ENCODE data around the gene AIFM3. TPM values are rescaled to one million over a fixed set of nuclear protein-coding genes. Genes with fewer than 3 reads are reported as not detected.
A peak's percentile ranks its signal among the peaks of the same experiment; 100 is the strongest.

The AIFM3 gene
- total RNA-seq, 1 donor from 2014 or later = 8.3 TPM

GRCh38 chr22:20975541-20976290 is 8.7 kb downstream of the AIFM3 start:
- DNase-seq (ENCODE audit: low spot score) = no peak

DNA sequence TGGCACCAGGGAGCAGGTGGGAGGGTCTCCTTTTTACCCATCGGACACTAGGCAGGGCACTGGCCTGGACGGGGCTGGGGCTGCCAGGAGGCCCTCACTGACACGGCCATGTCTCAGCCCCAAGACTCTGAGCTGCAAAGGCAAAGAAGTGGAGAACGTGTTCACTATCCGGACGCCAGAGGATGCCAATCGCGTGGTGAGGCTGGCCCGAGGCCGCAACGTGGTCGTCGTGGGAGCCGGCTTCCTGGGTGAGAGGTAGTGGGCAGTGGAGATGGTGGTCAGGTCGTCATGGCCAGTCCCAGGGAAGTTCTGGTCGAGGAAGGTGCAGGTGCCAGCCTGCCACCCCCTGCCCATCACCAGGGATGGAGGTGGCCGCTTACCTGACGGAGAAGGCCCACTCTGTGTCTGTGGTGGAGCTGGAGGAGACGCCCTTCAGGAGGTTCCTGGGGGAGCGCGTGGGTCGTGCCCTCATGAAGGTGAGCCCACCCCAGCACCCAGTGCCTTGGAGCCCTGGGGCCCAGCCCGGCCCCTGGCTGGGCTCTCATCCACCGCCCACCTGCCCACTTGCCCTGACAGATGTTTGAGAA is 9.3 kb downstream of the AIFM3 start:
- no peak for DNase-seq (ENCODE audit: low spot score)

- no peak for DNase-seq (ENCODE audit: low spot score)
These were observed 10.0 kb downstream of the AIFM3 start for GRCh38 chr22:20977019-20977418.

DNA sequence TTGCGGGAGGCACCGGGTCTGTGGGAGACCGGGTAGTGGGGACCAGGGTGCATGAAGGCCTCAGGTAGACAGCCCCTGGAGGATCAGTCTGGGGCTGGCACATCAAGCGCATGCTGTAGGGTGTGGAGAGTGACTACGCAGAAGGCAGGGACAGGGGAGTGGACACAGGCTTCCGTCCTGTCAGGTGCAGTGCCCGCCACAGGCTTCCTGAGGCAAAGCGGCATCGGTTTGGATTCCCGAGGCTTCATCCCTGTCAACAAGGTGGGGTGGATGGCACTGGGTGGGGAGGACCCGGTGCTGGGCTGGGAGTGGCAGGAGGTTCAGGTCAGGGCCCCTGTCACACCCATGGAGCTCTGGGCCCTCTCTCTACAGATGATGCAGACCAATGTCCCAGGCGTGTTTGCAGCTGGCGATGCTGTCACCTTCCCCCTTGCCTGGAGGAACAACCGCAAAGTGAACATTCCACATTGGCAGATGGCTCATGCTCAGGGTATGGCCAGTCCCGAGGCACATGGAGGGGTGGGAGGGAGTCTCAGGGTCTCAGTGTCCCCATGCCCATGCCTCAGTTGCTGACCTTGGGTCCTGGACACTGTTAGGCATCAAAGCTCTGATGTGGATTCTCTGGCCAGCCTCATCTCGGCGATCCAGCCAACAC is 10.6 kb downstream of the AIFM3 start:
- DNase-seq (ENCODE audit: low spot score) = no peak

- DNase-seq (ENCODE audit: low spot score) = no peak
These were observed 11.4 kb downstream of the AIFM3 start for GRCh38 chr22:20978419-20978818.

- DNase-seq (ENCODE audit: low spot score) = peak; percentile 85
These were observed 12.3 kb downstream of the AIFM3 start for GRCh38 chr22:20979243-20979809.

DNA sequence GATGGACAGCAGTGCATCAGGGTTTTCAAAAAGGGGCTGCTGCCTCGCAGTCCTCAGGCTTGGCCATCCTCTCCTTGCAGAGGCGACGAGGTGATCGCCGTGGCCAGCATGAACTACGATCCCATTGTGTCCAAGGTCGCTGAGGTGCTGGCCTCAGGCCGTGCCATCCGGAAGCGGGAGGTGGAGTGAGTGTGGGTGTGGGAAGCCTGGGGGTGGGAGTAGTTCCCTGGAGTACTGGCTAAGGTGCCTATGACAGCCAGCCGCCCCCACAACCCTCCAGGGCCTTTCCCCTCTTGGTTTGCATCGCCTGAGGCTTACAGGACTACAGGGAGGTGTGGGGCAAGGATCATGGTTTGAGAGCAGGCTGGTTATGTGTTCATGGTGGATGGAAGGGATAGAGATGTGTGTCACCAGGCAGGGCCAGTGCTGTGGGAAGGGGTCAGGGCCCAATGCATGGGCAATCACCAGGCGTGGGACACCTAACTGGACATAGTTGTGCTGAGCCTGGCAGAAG is 12.9 kb downstream of the AIFM3 start:
- DNase-seq (ENCODE audit: low spot score) = no peak

DNA sequence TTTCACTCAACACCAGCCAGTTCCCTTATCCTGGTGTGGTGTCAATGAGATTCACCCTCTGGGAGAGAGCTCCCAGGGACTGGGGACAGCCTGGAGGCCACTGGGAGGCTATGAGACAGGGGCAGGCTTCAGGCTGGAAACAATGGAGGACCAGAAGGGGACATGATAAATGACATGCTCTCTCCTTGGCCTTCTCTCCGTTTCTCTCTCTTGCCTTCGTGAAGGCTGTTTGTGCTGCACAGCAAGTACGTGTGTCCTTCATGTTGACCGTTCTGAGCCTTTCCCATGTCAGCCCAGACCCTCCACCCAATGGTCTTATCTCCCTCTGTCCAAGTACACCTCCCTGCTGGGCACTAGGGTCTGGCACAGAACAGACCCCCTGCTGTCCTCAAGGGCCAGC is 13.5 kb downstream of the AIFM3 start:
- DNase-seq (ENCODE audit: low spot score) = no peak

- DNase-seq (ENCODE audit: low spot score) = no peak
These were observed 14.1 kb downstream of the AIFM3 start for GRCh38 chr22:20980938-20981722.

GRCh38 chr22:20981787-20982562 is 14.9 kb downstream of the AIFM3 start, which contains the start of gene LZTR1:
LZTR1 (plus strand) TSS chr22:20982297; CDS start chr22:20982372, 75 bp downstream.
- peak; percentile 82 for DNase-seq (ENCODE audit: low spot score)

DNA sequence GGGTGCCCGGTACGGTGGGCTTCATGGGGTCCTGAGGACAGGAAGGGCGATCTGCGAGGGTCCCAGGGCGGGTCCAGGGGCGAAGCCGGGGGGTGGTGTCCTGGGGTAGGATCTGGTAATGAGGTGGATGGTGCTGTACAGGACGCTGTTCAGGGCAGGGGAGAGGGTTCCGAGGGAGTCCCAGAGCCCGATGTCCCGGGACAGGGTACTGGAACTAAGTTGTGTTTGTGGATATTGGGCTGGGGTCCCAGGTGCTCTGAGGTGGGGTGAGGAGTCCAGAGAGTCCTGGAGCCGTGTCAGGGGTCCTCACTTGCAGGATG is 15.5 kb downstream of the AIFM3 start:
- DNase-seq (ENCODE audit: low spot score) = no peak

- DNase-seq (ENCODE audit: low spot score) = no peak
These were observed 16.2 kb downstream of the AIFM3 start for GRCh38 chr22:20983081-20983771.

DNA sequence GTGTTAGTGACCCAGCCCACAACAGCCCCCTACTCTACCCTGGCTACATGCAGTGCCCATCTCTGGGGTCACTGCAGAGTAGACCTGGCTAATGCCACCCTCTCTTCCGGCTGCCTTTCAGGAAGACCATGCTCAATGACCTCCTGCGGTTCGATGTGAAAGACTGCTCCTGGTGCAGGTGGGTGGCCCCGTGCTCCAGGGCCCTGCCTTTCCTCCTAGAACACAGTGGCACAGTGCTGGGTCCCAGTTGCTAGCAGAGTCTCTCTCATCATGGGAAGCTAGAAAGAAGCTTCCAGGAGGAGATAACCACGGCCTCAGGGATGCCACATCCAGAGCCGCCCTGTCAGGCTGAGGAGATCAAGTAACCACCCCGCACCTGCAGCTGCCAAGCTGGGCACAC is 18.7 kb downstream of the AIFM3 start:
- no peak for DNase-seq (ENCODE audit: low spot score)

- DNase-seq (ENCODE audit: low spot score) = no peak
These were observed 19.3 kb downstream of the AIFM3 start for GRCh38 chr22:20986365-20986764.

DNA sequence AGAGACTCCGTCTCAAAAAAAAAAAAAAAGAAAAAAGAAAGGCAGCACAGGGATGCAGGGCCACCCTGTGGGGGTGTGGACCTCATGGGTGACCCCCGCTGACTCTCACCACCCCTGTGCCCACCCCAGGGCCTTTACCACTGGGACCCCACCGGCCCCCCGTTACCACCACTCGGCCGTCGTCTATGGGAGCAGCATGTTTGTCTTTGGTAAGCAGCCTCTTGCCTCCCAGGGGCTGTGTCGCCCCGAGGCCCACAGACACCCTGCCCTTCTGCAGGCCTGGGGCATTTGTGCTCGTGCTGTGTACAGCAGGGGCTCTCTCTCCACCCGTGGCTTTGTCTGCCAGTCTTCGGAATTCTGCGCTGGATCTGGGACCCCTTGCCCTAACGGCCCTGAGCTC is 20.3 kb downstream of the AIFM3 start:
- DNase-seq (ENCODE audit: low spot score) = no peak

GRCh38 chr22:20988573-20989322 is 21.7 kb downstream of the AIFM3 start:
- no peak for DNase-seq (ENCODE audit: low spot score)

- DNase-seq (ENCODE audit: low spot score) = no peak
These were observed 22.5 kb downstream of the AIFM3 start for GRCh38 chr22:20989323-20990138.
